HG03342 (cell line): Measurements from ENCODE around the gene GTF3C5.
"Not testable (repeated sequence)": the region's sequence is repeated elsewhere in the genome, so short reads cannot be mapped to it uniquely, and the experiment has no call there.

Experiments used
- ATAC-seq: cut with Tn5 transposase; IDR thresholded peaks from one replicate; pipeline ENCODE4 v1.9.1; 2021; ENCODE audit warnings: mild to moderate bottlenecking, moderate library complexity; ENCODE audit not compliant: unreplicated experiment

GTF3C5 gene

GRCh38 chr9:133051966-133052539 is 21.3 kb downstream of the GTF3C5 start:
- no peak for ATAC-seq

DNA sequence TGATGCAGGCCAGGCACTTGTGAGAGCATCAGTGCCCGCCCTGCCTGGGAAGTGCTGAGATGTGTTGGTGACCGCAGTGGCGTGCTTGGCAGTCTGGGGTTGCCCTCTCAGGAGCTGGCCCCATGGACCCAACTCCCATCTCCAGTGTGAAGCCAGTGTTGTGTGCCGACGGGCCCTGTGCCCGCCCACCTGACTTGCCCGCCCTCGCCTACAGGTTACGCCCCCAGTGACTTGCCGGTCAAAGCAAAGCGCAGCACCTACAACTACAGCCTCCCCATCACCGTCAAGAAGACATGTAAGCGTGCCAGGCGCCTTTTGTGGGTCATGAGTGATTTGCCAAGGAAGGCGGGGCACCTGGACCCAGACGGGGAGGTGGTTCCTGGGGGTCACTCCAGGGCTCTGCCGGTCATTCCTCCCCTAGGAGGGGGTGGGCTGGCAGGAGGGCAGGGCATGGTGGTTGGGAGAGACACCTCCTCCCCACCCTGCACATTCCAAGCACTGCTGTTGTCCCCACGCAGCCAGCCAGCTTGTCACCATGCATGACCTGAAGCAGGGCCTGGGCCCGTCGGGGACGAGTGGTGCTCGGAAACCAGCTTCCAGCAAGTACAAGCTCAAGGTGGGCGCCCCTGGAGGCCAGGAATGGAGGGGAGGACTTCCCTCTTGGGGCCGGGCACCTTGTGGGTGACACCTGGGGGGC is 23.5 kb downstream of the GTF3C5 start:
- no peak for ATAC-seq

DNA sequence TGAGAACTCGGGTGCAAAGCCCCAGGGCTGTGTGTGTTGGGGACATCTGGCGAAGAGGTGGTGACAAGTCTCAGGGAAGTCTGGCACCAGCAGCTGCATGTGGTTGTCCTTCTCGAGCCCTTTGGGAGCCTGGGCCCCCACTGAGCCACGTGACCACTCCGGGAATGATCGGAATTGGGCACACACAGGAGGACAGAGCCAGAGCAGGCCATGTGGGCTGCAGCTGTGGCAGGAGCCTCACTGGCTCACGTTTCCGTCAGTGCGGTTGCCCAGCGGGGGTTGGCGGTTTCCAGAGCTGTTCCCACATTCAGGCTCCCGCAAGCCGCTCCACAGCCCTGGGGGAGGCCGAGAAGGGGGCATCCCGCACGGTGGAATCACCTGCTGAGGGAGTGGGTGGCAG is 24.2 kb downstream of the GTF3C5 start:
- ATAC-seq: no peak

GRCh38 chr9:133055788-133056420 is 25.1 kb downstream of the GTF3C5 start:
- ATAC-seq: no peak

GRCh38 chr9:133056533-133056932 is 25.7 kb downstream of the GTF3C5 start:
- ATAC-seq: no peak

DNA sequence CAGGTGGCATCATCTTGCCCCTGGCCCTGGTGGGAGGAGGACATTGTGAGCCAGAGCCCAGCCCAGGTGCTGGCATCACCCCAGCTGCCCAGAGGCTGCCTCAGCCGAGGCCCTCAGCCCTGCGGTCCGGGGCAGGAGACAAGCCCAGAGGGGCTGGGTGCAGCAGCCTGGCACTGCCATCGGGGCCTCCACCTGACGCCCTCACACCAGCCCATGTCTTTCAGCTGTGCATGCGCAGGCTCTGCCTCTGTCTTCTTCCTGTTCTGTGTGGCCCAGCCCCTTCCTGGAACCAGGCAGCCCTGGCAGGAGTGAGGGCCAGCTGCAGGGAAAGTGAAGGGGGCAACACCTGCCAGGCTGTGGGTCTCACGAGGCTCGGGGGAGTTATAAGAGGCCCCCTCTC is 26.2 kb downstream of the GTF3C5 start:
- no peak for ATAC-seq

- ATAC-seq: no peak
Measured at GRCh38 chr9:133057553-133057952, 26.8 kb downstream of the GTF3C5 start.

GRCh38 chr9:133058071-133058470 is 27.3 kb downstream of the GTF3C5 start:
- ATAC-seq: no peak

- no peak for ATAC-seq
Measured at GRCh38 chr9:133058550-133059320, 27.9 kb downstream of the GTF3C5 start.

DNA sequence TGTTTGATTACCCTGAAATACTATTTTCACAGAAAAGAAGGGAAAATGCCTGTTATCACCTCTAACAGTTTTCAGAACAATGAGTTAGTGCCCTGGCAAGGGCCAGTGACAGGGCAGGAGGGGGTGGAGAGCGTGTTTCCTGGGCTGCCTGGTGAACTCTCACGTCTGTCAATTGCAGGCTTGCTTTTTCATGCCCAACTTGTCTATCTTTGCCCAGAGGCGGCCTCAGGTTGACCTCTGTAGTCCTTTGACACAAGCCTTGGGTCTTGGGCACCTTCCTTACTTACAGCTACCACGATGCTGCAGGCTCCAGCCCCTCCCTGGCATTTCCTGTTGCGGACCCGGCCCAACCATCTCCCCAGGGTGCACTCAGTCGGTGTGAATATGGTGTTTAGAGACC is 28.8 kb downstream of the GTF3C5 start:
- ATAC-seq: no peak

DNA sequence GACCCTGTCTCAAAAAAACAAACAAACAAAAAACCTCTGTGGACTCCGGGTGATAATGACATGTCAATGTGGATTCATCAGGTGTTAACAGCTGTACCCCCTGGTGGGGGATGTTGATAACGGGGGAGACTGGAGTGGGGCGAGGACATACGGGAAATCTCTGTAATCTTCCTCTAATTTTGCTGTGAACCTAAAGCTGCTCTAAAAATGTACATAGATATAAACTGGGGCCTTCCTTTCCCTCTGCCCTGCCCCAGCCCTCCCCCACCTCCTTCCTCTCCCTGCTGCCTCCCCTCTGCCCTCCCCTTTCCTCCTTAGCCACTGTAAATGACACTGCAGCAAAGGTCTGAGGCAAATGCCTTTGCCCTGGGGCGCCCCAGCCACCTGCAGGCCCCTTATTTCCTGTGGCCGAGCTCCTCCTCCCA is 29.6 kb downstream of the GTF3C5 start:
- no peak for ATAC-seq

DNA sequence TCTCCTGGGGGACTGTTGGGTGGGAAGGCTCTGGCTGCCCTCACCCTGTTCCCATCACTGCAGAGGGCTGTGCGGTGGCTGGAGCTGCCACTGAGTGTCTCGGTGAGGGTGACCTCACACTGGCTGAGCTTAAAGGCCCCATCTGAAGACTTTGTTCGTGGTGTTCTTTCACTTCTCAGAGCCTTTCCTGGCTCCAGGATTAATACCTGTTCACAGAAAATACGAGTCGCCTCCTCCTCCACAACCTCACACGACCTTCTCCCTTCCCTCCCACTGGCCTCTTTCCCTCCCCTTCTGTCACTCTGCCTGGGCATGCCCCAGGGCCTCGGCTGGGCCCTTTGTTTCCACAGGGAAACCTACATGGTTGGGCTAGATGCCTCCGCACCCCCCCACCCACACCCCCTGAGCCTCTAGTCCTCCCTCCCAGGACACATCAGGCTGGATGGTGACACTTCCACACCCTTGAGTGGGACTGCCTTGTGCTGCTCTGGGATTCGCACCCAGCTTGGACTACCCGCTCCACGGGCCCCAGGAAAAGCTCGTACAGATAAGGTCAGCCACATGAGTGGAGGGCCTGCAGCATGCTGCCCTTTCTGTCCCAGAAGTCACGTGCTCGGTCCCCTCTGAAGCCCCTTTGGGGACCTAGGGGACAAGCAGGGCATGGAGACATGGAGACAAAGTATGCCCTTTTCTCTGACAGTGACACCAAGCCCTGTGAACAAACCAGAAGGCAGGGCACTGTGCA is 30.4 kb downstream of the GTF3C5 start:
- not testable (repeated sequence) for ATAC-seq

- not testable (repeated sequence) for ATAC-seq
Measured at GRCh38 chr9:133061764-133062145, 31.0 kb downstream of the GTF3C5 start, which contains the start of gene CEL. CEL (plus strand) TSS chr9:133061981; CDS start chr9:133062003, 22 bp downstream.

GRCh38 chr9:133062569-133062968 is 31.8 kb downstream of the GTF3C5 start:
- ATAC-seq: not testable (repeated sequence)

DNA sequence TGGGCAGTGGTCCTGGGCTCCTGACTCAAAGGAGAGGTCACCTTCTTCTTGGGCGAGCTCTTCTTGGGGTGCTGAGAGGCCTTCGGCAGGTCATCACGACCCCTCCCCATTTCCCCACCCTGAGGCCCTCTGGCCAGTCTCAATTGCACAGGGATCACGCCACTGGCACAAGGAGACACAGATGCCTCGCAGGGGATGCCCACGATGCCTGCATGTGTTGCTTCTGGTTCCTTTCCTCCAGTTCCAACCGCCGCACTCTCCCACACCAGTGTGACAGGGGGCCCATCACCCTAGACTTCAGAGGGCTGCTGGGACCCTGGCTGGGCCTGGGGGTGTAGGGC is 32.3 kb downstream of the GTF3C5 start:
- ATAC-seq: no peak

- no peak for ATAC-seq
Measured at GRCh38 chr9:133063500-133064231, 32.9 kb downstream of the GTF3C5 start.

DNA sequence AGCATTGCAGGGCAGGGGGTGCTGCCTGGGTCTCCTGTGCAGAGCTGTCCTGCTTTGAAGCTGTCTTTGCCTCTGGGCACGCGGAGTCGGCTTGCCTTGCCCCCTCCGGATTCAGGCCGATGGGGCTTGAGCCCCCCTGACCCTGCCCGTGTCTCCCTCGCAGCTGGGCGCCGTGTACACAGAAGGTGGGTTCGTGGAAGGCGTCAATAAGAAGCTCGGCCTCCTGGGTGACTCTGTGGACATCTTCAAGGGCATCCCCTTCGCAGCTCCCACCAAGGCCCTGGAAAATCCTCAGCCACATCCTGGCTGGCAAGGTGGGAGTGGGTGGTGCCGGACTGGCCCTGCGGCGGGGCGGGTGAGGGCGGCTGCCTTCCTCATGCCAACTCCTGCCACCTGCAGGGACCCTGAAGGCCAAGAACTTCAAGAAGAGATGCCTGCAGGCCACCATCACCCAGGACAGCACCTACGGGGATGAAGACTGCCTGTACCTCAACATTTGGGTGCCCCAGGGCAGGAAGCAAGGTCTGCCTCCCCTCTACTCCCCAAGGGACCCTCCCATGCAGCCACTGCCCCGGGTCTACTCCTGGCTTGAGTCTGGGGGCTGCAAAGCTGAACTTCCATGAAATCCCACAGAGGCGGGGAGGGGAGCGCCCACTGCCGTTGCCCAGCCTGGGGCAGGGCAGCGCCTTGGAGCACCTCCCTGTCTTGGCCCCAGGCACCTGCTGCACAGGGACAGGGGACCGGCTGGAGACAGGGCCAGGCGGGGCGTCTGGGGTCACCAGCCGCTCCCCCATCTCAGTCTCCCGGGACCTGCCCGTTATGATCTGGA is 33.7 kb downstream of the GTF3C5 start:
- no peak for ATAC-seq

DNA sequence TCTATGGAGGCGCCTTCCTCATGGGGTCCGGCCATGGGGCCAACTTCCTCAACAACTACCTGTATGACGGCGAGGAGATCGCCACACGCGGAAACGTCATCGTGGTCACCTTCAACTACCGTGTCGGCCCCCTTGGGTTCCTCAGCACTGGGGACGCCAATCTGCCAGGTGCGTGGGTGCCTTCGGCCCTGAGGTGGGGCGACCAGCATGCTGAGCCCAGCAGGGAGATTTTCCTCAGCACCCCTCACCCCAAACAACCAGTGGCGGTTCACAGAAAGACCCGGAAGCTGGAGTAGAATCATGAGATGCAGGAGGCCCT is 34.2 kb downstream of the GTF3C5 start:
- no peak for ATAC-seq

GRCh38 chr9:133066181-133066983 is 35.6 kb downstream of the GTF3C5 start:
- ATAC-seq: no peak
